ENCODE results near the gene MOAP1. TPM values are rescaled to one million over a fixed set of nuclear protein-coding genes. Genes with fewer than 3 reads are reported as not detected.

Gene MOAP1
- total RNA-seq, 4 donors from 2014 or later, result 31.1 to 41.9 (median 32.2) TPM

DNA sequence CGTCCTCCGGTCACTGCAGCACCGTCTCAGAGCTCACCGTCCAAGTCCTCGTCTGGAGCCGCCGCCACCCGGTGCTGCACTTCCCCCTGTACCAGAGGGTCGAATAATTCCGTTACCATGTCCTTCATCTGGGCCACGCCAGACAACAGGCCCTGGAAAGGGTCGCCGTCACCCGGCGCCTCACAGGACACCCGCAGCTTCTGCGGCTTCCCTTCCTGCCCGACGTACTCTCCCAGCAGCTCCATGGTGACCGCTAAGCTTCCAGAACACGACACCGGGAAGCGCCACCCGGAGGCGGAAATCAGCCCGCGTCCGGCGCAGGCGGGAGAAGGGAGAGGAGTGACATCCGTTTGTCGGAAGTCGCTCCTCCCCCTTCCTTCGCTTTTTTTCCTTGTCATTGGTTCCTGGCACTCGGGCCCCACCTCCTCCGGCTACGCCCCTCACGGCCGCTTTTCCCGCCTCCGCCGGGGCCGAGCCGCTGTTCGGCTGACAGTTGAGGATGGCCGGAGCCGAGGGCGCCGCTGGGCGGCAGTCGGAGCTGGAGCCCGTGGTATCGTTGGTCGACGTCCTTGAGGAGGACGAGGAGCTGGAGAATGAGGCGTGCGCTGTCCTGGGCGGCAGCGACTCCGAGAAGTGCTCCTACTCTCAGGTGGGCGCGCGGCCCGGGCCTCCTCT lies 22.2 kb upstream of the MOAP1 start, which contains the start of the genes GON7 and UBR7:
Gene GON7 (minus strand): TSS at position 273 of the 675 bp plus-strand sequence. CDS start 28 bp downstream, at position 245.
Gene UBR7 (plus strand): TSS at position 464 of the 675 bp plus-strand sequence. CDS start 36 bp downstream, at position 500.
- DNase-seq (peak; percentile 94 to 95), ATAC-seq (peak; percentile 98 to 100)
- Histone ChIP-seq H3K27ac (peak within 1 kb of the TSS; percentile 85 to 96 (median 88)), H3K4me3 (peak within 1 kb of the TSS; percentile 82 to 89 (median 87)), H3K4me1 (peaks cover 21 to 24% of the 10 kb centered on the region in 2 donors), H3K9me3 (no peaks in the 10 kb centered on the region), H3K36me3 (peaks cover 0 to 21% of the 10 kb centered on the region in 2 donors), H3K27me3 (no peaks in the 10 kb centered on the region)
- TF ChIP-seq, protein P1, sequence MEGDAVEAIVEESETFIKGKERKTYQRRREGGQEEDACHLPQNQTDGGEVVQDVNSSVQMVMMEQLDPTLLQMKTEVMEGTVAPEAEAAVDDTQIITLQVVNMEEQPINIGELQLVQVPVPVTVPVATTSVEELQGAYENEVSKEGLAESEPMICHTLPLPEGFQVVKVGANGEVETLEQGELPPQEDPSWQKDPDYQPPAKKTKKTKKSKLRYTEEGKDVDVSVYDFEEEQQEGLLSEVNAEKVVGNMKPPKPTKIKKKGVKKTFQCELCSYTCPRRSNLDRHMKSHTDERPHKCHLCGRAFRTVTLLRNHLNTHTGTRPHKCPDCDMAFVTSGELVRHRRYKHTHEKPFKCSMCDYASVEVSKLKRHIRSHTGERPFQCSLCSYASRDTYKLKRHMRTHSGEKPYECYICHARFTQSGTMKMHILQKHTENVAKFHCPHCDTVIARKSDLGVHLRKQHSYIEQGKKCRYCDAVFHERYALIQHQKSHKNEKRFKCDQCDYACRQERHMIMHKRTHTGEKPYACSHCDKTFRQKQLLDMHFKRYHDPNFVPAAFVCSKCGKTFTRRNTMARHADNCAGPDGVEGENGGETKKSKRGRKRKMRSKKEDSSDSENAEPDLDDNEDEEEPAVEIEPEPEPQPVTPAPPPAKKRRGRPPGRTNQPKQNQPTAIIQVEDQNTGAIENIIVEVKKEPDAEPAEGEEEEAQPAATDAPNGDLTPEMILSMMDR (IDR thresholded peaks at IDR 0.05 in 4 of 5, conservative IDR thresholded peaks at IDR 0.05 in 1 of 5), result peak in 3 of 5 experiments; percentile 19 to 54 (median 48)
- TF ChIP-seq POLR2A (IDR thresholded peaks at IDR 0.05), result peak; percentile 71 to 81
- in situ Hi-C loops (cut with MboI; ENCODE audit: low sequenced_read_pairs in 4 of 4) (loop anchor here in 1 of 4 donors (25.0 kb wide), 1 partner anchor 405 kb away; no protein-coding TSS in a partner anchor), intact Hi-C loops (cut with DNase I; ENCODE audit: low total_unique reads) (loop anchor here (1.0 to 5.0 kb wide), 4 partner anchors 23 to 460 kb away; partner anchors contain the start of genes BTBD7, ITPK1, LGMN and MOAP1)

DNA sequence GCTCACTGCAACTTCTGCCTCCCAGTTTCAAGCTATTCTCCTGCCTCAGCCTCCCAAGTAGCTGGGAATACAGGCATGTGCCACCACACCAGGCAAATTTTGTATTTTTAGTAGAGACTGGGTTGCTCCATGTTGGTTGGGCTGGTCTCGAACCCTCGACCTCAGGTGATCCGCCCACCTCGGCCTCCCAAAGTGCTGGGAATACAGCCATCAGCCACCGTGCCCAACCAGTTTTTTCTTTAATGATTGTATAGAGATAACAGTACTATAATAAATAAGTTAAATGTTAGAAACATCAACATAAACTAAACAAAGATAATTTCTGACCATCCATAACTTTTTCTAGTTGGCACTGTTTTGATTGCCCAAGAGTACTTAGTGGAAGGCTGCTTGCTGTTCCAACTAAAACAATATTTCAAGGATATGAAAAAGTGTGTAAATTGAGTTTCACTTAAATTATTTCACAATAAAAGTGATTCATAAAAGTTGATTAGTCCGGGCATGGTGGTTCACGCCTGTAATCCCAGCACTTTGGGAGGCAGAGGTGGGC lies 16.5 kb upstream of the MOAP1 start:
- in situ Hi-C loops (cut with MboI; ENCODE audit: low sequenced_read_pairs in 4 of 4), result loop anchor here in 1 of 4 donors (25.0 kb wide), 1 partner anchor 411 kb away; no protein-coding TSS in a partner anchor
- intact Hi-C loops (cut with DNase I; ENCODE audit: low total_unique reads), result no loop called here
- Histone ChIP-seq H3K4me1 (peaks cover 6 to 12% of the 10 kb centered on the region in 2 donors), H3K9me3 (no peaks in the 10 kb centered on the region), H3K4me3 (no peak overlapping the region), H3K27me3 (no peaks in the 10 kb centered on the region), H3K27ac (no peak overlapping the region), H3K36me3 (no peaks in the 10 kb centered on the region)
- TF ChIP-seq POLR2A (IDR thresholded peaks at IDR 0.05), result no peak
- TF ChIP-seq, protein P1 (IDR thresholded peaks at IDR 0.05 in 4 of 5, conservative IDR thresholded peaks at IDR 0.05 in 1 of 5), result no peak
- ATAC-seq (no peak), DNase-seq (no peak)

DNA sequence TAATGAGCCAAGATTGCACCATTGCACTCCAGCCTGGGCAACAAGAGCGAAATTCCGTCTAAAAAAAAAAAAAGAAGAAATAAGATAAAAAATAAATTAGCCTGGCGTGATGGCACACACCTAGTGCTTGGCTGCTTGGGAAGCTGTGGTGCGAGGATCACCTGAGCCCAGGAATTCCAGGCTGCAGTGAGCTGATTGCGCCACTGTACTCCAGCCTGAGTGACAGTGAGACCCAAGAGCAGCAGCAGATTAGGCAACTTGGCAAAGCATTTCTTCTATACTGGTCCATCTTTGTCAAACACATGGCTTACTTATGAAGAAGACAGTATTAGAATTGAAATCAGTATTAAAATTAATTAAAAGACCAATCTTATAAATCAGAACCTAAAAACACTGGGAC lies 15.9 kb upstream of the MOAP1 start:
- no peak for TF ChIP-seq POLR2A (IDR thresholded peaks at IDR 0.05)
- TF ChIP-seq, protein P1 (IDR thresholded peaks at IDR 0.05 in 4 of 5, conservative IDR thresholded peaks at IDR 0.05 in 1 of 5), result no peak
- Histone ChIP-seq H3K4me1 (peaks cover 7 to 9% of the 10 kb centered on the region in 2 donors), H3K27me3 (no peaks in the 10 kb centered on the region), H3K36me3 (no peaks in the 10 kb centered on the region), H3K4me3 (no peak overlapping the region), H3K27ac (peak overlapping the region in 1 of 4 donors; percentile 66), H3K9me3 (no peaks in the 10 kb centered on the region)
- intact Hi-C loops (cut with DNase I; ENCODE audit: low total_unique reads) (no loop called here), in situ Hi-C loops (cut with MboI; ENCODE audit: low sequenced_read_pairs in 4 of 4) (loop anchor here in 1 of 4 donors (25.0 kb wide), 1 partner anchor 412 kb away; no protein-coding TSS in a partner anchor)
- DNase-seq (no peak), ATAC-seq (peak; percentile 55 to 63)

DNA sequence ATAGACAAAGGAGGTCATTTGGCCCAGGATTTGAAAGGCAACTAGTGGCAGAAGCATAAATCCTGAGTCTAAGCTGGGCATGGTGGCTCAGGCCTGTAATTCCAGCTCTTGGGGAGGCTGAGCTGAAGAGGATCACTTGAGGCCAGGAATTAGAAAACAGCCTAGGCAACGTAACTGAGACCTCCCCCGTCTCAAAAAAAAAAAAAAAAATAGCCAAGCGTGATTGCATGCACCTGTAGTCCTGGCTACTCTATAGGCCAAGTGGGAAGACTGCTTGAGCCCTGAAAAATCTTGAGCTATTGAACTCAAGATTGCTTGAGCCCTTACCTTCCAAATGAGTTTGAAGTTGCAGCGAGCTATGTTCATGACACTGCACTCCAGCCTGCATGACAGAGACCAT lies 14.3 kb upstream of the MOAP1 start:
- H3K27me3 ChIP-seq, result no peaks in the 10 kb centered on the region
- peaks cover 13 to 17% of the 10 kb centered on the region in 2 donors for H3K4me1 ChIP-seq
- DNase-seq, result no peak
- intact Hi-C loops (cut with DNase I; ENCODE audit: low total_unique reads) (no loop called here), in situ Hi-C loops (cut with MboI; ENCODE audit: low sequenced_read_pairs in 4 of 4) (no loop called here)
- H3K36me3 ChIP-seq, result no peaks in the 10 kb centered on the region
- ATAC-seq, result no peak
- no peaks in the 10 kb centered on the region for H3K9me3 ChIP-seq
- TF ChIP-seq POLR2A (IDR thresholded peaks at IDR 0.05), result no peak
- TF ChIP-seq, protein P1 (IDR thresholded peaks at IDR 0.05 in 4 of 5, conservative IDR thresholded peaks at IDR 0.05 in 1 of 5), result no peak
- H3K4me3 ChIP-seq, result no peak overlapping the region
- peak overlapping the region; percentile 26 to 66 (median 49) for H3K27ac ChIP-seq

All from gastrocnemius medialis (tissue), 4 donors.